GM12878 (cell line): ENCODE data around the gene COA1. TPM values are rescaled to one million over a fixed set of nuclear protein-coding genes. Genes with fewer than 3 reads are reported as not detected.

Source experiments
- ATAC-seq: fragments of 200-7000 bp; cut with Tn5 transposase; 3 replicates; pipeline ENCODE4 v1.9.1; 2020; ENCODE audit warnings: mild to moderate bottlenecking, moderate library complexity
- BruUV-seq: library from RNA; stranded (reverse); fragments of 400-500 nt; replicated peaks from 2 replicates; lab custom pipeline; 2021; lab: Mats Ljungman, UMichigan
- CTCF ChIA-PET: fragments of 300-600 bp; sonication (Branson Sonifier 250); formaldehyde crosslinking; extraction: SDS; loops from one replicate; lab custom pipeline; 2021; ENCODE audit warnings: inconsistent platforms; lab: Yijun Ruan, JAX
- POLR2A ChIA-PET: fragments of 350-600 bp; formaldehyde crosslinking; extraction: SDS; loops from one replicate; lab custom pipeline; 2021; ENCODE audit warnings: inconsistent platforms; lab: Charles Lee
- RAD21 ChIA-PET: fragments of 300-600 bp; sonication (Branson Sonifier 250); formaldehyde crosslinking; loops from one replicate; lab custom pipeline; 2023; ENCODE audit warnings: antibody characterized with exemption; ENCODE audit not compliant: unreplicated experiment; lab: Charles Lee
- SMC1A ChIA-PET: fragments of 300-600 bp; sonication (Branson Sonifier 250); formaldehyde crosslinking; loops from one replicate; lab custom pipeline; 2023; ENCODE audit not compliant: unreplicated experiment, uncharacterized antibody; lab: Charles Lee
- DNase-seq: peaks from one replicate; pipeline ENCODE4 v3.0.0-alpha.2; 2011; ENCODE audit warnings: low read depth, low spot score
- FAIRE-seq: peaks from 3 replicates; lab custom pipeline; 2011; peaks lifted over from hg19 to GRCh38; lab: Jason Lieb, UNC
- H2AFZ ChIP-seq: 2 replicates; pipeline ENCODE4 v1.6.0; 2011; ENCODE audit warnings: low read depth, low read length, control low read depth; ENCODE audit not compliant: control insufficient read depth
- H3K27ac ChIP-seq: 2 replicates; pipeline ENCODE4 v1.5.1; 2011; ENCODE audit warnings: control low read depth; ENCODE audit not compliant: control insufficient read depth, insufficient read depth
- H3K27me3 ChIP-seq, 2 experiments: replicated peaks in 1 of 2; 2 replicates each; pipeline versions ENCODE4 v1.6.0 to v1.6.1; 2011; ENCODE audit warnings: low read length in 1 of 2; ENCODE audit not compliant: control insufficient read depth in 2 of 2, insufficient read depth in 2 of 2
- H3K36me3 ChIP-seq, 2 experiments: 2 replicates each; pipeline ENCODE4 v1.5.1; 2011; ENCODE audit warnings: low read length in 1 of 2; ENCODE audit not compliant: control insufficient read depth in 2 of 2, insufficient read depth in 2 of 2
- H3K4me1 ChIP-seq: 2 replicates; pipeline ENCODE4 v1.6.1; 2011; ENCODE audit warnings: mild to moderate bottlenecking, low read length, moderate library complexity, mixed read lengths; ENCODE audit not compliant: control insufficient read depth, insufficient read depth
- H3K4me2 ChIP-seq: 2 replicates; pipeline ENCODE4 v1.6.0; 2011; ENCODE audit warnings: control low read depth; ENCODE audit not compliant: control insufficient read depth, insufficient read depth
- H3K4me3 ChIP-seq: fragments of 200-600 bp; sonication (generic); 2 replicates; pipeline ENCODE4 v1.5.1; 2016
- H3K79me2 ChIP-seq: 2 replicates; pipeline ENCODE4 v1.6.0; 2011; ENCODE audit warnings: low read length; ENCODE audit not compliant: control insufficient read depth, insufficient read depth
- H3K9ac ChIP-seq: 2 replicates; pipeline ENCODE4 v1.8.0; 2011; ENCODE audit warnings: low read length, control low read depth, mixed read lengths; ENCODE audit not compliant: control insufficient read depth, insufficient read depth
- H3K9me3 ChIP-seq: replicated peaks from 3 replicates; pipeline ENCODE4 v1.5.1; 2011; ENCODE audit warnings: mild to moderate bottlenecking, low read length; ENCODE audit not compliant: control insufficient read depth, insufficient read depth
- H4K20me1 ChIP-seq: 2 replicates; pipeline ENCODE4 v1.6.0; 2011; ENCODE audit not compliant: control insufficient read depth, insufficient read depth
- E2F4 ChIP-seq: IDR thresholded peaks from 2 replicates; pipeline ENCODE4 v1.6.1; 2012; ENCODE audit warnings: low read depth, low read length, improper control_type of control experiment
- ETV6 ChIP-seq, 2 experiments: fragments of 450-650 bp in 1 of 2; IDR thresholded peaks in 1 of 2; conservative IDR thresholded peaks in 1 of 2; 2 replicates each; pipeline ENCODE4 v1.6.1; 2014; ENCODE audit warnings: antibody characterized with exemption in 1 of 2, borderline replicate concordance in 1 of 2, low read depth in 1 of 2, mild to moderate bottlenecking in 1 of 2, moderate library complexity in 1 of 2
- FOXM1 ChIP-seq: IDR thresholded peaks from 2 replicates; pipeline ENCODE4 v1.6.1; 2012; ENCODE audit warnings: low read depth, mild to moderate bottlenecking, inconsistent platforms, low read length, moderate library complexity
- GABPA ChIP-seq: IDR thresholded peaks from 2 replicates; pipeline ENCODE4 v1.6.1; 2014; ENCODE audit warnings: antibody characterized with exemption, low read depth, mild to moderate bottlenecking, inconsistent platforms
- GATAD2B ChIP-seq: fragments of 450-650 bp; conservative IDR thresholded peaks from 2 replicates; pipeline ENCODE4 v1.6.1; 2017; ENCODE audit warnings: low read depth, mild to moderate bottlenecking, moderate library complexity
- HDAC6 ChIP-seq: fragments of 200-600 bp; sonication (generic); IDR thresholded peaks from one replicate; pipeline ENCODE4 v1.8.0; 2017; ENCODE audit warnings: antibody characterized with exemption; ENCODE audit not compliant: unreplicated experiment
- IRF4 ChIP-seq: IDR thresholded peaks from 2 replicates; pipeline ENCODE4 v1.6.1; 2011; ENCODE audit warnings: low read depth, low read length
- JUNB ChIP-seq: IDR thresholded peaks from 2 replicates; pipeline ENCODE4 v1.6.1; 2016; ENCODE audit warnings: antibody characterized with exemption, mild to moderate bottlenecking
- PAX5 ChIP-seq: IDR thresholded peaks from 2 replicates; pipeline ENCODE4 v1.6.1; 2011; ENCODE audit warnings: low read depth, low read length, borderline replicate concordance
- RAD21 ChIP-seq: IDR thresholded peaks from 2 replicates; pipeline ENCODE4 v1.6.1; 2011; ENCODE audit warnings: mild to moderate bottlenecking, low read depth, low read length, moderate library complexity; ENCODE audit not compliant: insufficient read depth
- SIX5 ChIP-seq: IDR thresholded peaks from 2 replicates; pipeline ENCODE4 v1.6.1; 2011; ENCODE audit warnings: mild to moderate bottlenecking, low read depth, low read length, moderate library complexity; ENCODE audit not compliant: severe bottlenecking
- SMARCA5 ChIP-seq: fragments of 450-650 bp; IDR thresholded peaks from 2 replicates; pipeline ENCODE4 v1.6.1; 2017; ENCODE audit warnings: mild to moderate bottlenecking
- STAT3 ChIP-seq: IDR thresholded peaks from 2 replicates; pipeline ENCODE4 v1.6.1; 2011; ENCODE audit warnings: low read depth, low read length, improper control_type of control experiment
- ZZZ3 ChIP-seq: IDR thresholded peaks from 2 replicates; pipeline ENCODE4 v1.6.1; 2011; ENCODE audit warnings: low read depth; ENCODE audit not compliant: control insufficient read depth, insufficient read length
- WGBS: methylation state at CpG from one replicate; pipeline ENCODE4 v1.1.6; 2016; ENCODE audit warnings: low lambda C conversion rate; ENCODE audit not compliant: insufficient replicate concordance, insufficient coverage; ENCODE audit errors: missing lambda C conversion rate; 5-methylcytosine and 5-hydroxymethylcytosine counted together
- in situ Hi-C: fragments of 300-500 bp; cut with MboI; formaldehyde crosslinking; loops from 9 replicates; pipeline ENCODE4 v1.14.3; 2018; ENCODE audit warnings: mixed read lengths
- intact Hi-C: fragments of 100-400 bp; cut with micrococcal nuclease; formaldehyde crosslinking; loops from one replicate; pipeline ENCODE4 v1.14.2; 2022; ENCODE audit not compliant: unreplicated experiment
- polyA plus RNA-seq, 11 experiments: library from polyadenylated mRNA; depleted of rRNA in 4 of 11; unstranded in 6 of 11; stranded (reverse) in 5 of 11; fragments of >200 nt; fragmentation: Nextera tagmentation in 4 of 11; fragmentation: Illumina TruSeq in 1 of 11; extraction: Ambion mirVana in 4 of 11; extraction: Trizol in 1 of 11; gene quantifications; 1 replicate in 1 of 11; 2 replicates in 10 of 11; pipeline versions ENCODE4 v1.2.1 to v1.2.3, GENCODE V29; 2011 to 2016; ENCODE audit warnings: inconsistent platforms in 2 of 11, missing spikeins in 2 of 11, low read depth in 1 of 11
- total RNA-seq, 4 experiments: library from RNA; depleted of rRNA in 3 of 4; stranded (reverse); fragments of >200 nt in 3 of 4; fragmentation: Illumina TruSeq in 1 of 4; extraction: Trizol in 1 of 4; gene quantifications; 2 replicates each; pipeline versions ENCODE4 v1.2.1 to v1.2.3, GENCODE V29; 2013 to 2021
- TF ChIP-seq, protein P1 (sequence below): fragments of 450-650 bp; conservative IDR thresholded peaks from 2 replicates; pipeline ENCODE4 v1.6.1; 2017; ENCODE audit warnings: mild to moderate bottlenecking, moderate library complexity
- TF ChIP-seq, protein P2 (sequence below): fragments of 450-650 bp; IDR thresholded peaks from 2 replicates; pipeline ENCODE4 v1.6.1; 2018; ENCODE audit warnings: mild to moderate bottlenecking, low read depth, moderate library complexity; ENCODE audit not compliant: partially characterized antibody

The COA1 gene
- total and polyA plus RNA-seq, 10 of the 15 experiments (the other 5 are each of a cell fraction or from before 2014, with no cell fraction given): 83.1 to 258 (median 111) TPM

DNA sequence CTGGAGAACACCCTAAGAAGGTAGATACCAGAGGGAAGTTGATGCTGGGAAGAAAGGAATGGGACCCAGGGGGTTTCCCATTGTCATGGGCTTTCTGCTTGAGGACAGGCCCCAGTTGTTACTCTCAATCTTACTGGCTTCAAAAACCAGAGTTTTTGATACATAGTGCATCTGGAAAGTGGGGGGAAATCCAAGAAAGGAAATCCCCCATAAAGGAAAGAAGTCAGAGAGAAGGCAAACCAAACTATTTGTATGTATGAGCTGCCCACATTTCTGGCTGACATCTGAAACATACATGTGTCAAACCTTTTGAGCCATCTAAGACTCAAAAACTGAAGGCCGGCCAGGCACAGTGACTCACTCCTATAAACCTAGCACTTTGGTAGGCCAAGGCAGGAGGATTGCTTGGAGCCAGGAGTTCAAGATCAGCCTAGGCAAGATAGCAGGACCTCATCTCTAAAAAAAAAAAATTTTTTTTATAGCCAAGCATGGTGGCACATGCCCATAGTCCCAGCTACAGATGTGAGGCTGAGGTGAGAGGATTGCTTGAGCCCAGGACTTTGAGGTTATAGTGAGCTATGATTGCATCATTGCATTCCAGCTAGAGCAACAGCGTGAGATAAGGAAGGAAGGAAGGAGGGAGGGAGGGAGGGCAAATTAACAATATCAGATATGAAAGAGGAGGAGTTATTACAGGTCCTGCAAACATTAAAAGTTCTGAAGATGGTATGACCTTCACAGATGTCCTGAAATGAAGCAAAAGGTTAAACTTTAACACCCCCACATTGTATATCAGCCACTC lies 6.7 kb upstream of the COA1 start:
- 0% methylated on average over 1 of the region's 2 CpGs for WGBS
- POLR2A ChIA-PET: interaction anchor here (0.6 to 2.9 kb wide), 15 partner anchors 10 to 151 kb away, joined by 3 to 14 read pairs (median 5); no protein-coding TSS in a partner anchor
- no peak for TF ChIP-seq SIX5
- no peak for TF ChIP-seq PAX5
- peak; percentile 64; the same call in 1 of the 2 replicates for TF ChIP-seq GATAD2B
- TF ChIP-seq STAT3: no peak
- TF ChIP-seq E2F4: no peak
- no peak for TF ChIP-seq HDAC6
- TF ChIP-seq ETV6 (conservative IDR thresholded peaks at IDR 0.05 in 1 of 2, IDR thresholded peaks at IDR 0.05 in 1 of 2; ENCODE audit: borderline replicate concordance in 1 of 2, low read depth in 1 of 2): peak in 1 of 2 experiments; percentile 58; a peak in 1 of 4 replicates
- TF ChIP-seq FOXM1: peak; percentile 94
- peak; percentile 88 for TF ChIP-seq JUNB
- TF ChIP-seq, protein P1, sequence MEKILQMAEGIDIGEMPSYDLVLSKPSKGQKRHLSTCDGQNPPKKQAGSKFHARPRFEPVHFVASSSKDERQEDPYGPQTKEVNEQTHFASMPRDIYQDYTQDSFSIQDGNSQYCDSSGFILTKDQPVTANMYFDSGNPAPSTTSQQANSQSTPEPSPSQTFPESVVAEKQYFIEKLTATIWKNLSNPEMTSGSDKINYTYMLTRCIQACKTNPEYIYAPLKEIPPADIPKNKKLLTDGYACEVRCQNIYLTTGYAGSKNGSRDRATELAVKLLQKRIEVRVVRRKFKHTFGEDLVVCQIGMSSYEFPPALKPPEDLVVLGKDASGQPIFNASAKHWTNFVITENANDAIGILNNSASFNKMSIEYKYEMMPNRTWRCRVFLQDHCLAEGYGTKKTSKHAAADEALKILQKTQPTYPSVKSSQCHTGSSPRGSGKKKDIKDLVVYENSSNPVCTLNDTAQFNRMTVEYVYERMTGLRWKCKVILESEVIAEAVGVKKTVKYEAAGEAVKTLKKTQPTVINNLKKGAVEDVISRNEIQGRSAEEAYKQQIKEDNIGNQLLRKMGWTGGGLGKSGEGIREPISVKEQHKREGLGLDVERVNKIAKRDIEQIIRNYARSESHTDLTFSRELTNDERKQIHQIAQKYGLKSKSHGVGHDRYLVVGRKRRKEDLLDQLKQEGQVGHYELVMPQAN: no peak
- TF ChIP-seq, protein P2, sequence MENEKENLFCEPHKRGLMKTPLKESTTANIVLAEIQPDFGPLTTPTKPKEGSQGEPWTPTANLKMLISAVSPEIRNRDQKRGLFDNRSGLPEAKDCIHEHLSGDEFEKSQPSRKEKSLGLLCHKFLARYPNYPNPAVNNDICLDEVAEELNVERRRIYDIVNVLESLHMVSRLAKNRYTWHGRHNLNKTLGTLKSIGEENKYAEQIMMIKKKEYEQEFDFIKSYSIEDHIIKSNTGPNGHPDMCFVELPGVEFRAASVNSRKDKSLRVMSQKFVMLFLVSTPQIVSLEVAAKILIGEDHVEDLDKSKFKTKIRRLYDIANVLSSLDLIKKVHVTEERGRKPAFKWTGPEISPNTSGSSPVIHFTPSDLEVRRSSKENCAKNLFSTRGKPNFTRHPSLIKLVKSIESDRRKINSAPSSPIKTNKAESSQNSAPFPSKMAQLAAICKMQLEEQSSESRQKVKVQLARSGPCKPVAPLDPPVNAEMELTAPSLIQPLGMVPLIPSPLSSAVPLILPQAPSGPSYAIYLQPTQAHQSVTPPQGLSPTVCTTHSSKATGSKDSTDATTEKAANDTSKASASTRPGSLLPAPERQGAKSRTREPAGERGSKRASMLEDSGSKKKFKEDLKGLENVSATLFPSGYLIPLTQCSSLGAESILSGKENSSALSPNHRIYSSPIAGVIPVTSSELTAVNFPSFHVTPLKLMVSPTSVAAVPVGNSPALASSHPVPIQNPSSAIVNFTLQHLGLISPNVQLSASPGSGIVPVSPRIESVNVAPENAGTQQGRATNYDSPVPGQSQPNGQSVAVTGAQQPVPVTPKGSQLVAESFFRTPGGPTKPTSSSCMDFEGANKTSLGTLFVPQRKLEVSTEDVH: no peak
- no peak for TF ChIP-seq ZZZ3
- peak; percentile 61; the same call in 1 of the 2 replicates for TF ChIP-seq IRF4
- peak; percentile 81; the same call in 1 of the 2 replicates for TF ChIP-seq SMARCA5
- 0 out of 2 replicates have a peak, but pooled peaks have one; percentile 1 for TF ChIP-seq RAD21
- TF ChIP-seq GABPA: 0 out of 2 replicates have a peak, but pooled peaks have one; percentile 29

More for the DNA sequence above, 6.7 kb upstream of the COA1 start:
- CTCF ChIA-PET: interaction anchor here (0.6 to 5.5 kb wide), 16 partner anchors 8 to 659 kb away, joined by 3 to 30 read pairs (median 3); partner anchors contain the start of gene STK17A
- in situ Hi-C loops: no loop called here
- Histone ChIP-seq H3K79me2 (no peaks in the 10 kb centered on the region; the same call in 1 of the 2 replicates), H4K20me1 (no peaks in the 10 kb centered on the region), H3K4me1 (peaks cover 31% of the 10 kb centered on the region), H3K9me3 (no peaks in the 10 kb centered on the region; the same call in 1 of the 3 replicates), H3K9ac (peak overlapping the region; percentile 35; the same call in 1 of the 2 replicates), H3K4me2 (peak overlapping the region; percentile 46), H2AFZ (peak overlapping the region; percentile 25; the same call in 1 of the 2 replicates), H3K27ac (peak overlapping the region; percentile 58), H3K27me3 (no peaks in the 10 kb centered on the region), H3K4me3 (no peak overlapping the region), H3K36me3 (no peaks in the 10 kb centered on the region)
- ATAC-seq (peak; percentile 90), DNase-seq (peak; percentile 90), FAIRE-seq (peak; percentile 38)
- intact Hi-C loops: loop anchor here (1.0 kb wide), 1 partner anchor 15 kb away; no protein-coding TSS in a partner anchor
- RAD21 ChIA-PET: interaction anchor here (0.9 to 5.2 kb wide), 17 partner anchors 13 to 154 kb away, joined by 3 to 40 read pairs (median 6); partner anchors contain the start of genes BLVRA and STK17A
- SMC1A ChIA-PET: interaction anchor here (0.6 to 10.6 kb wide), 22 partner anchors 11 to 1263 kb away, joined by 3 to 93 read pairs (median 6); partner anchors contain the start of gene BLVRA
- no TSS peak for BruUV-seq
